Measurements from ENCODE around the gene DYNLT2. TPM values are rescaled to one million over a fixed set of nuclear protein-coding genes. Genes with fewer than 3 reads are reported as not detected.

DYNLT2 gene
- total RNA-seq, 1 experiment from 2014 or later = 1.8 TPM

GRCh38 chr6:169789146-169789943, 38.0 kb upstream of the DYNLT2 start:
- no peaks in the 10 kb centered on the region for H3K9me3 ChIP-seq (ENCODE audit: control insufficient read depth, low read depth, low read length)
- H4K20me1 ChIP-seq (ENCODE audit: control insufficient read depth, insufficient read depth, insufficient read length) = no peaks in the 10 kb centered on the region
- no peak overlapping the region for H2AFZ ChIP-seq (ENCODE audit: low read length)
- no peaks in the 10 kb centered on the region for H3K79me1 ChIP-seq (ENCODE audit: insufficient read depth, low read depth, low read length, poor library complexity, severe bottlenecking)
- Mint-ChIP-seq H3K27ac (no peak overlapping the region), H3K4me3 (peak overlapping the region in 1 of 2 experiments; percentile 75; a peak in 4 of 5 replicates), H3K9me3 (no peaks in the 10 kb centered on the region; a peak in 1 of 5 replicates), H3K36me3 (ENCODE audit: insufficient read depth in 1 of 3, low read depth in 3 of 3) (no peaks in the 10 kb centered on the region), H3K4me1 (peaks cover 20 to 23% of the 10 kb centered on the region in 2 experiments), H3K27me3 (ENCODE audit: low read depth) (peaks cover 42% of the 10 kb centered on the region)
- peaks cover 4% of the 10 kb centered on the region for H3K23me2 ChIP-seq (ENCODE audit: insufficient read length, low read depth, low read length, poor library complexity, severe bottlenecking)
- H3K9ac ChIP-seq (ENCODE audit: extremely low read depth, insufficient read length, low read length) = no peak overlapping the region
- H3T11ph ChIP-seq (ENCODE audit: low read length) = no peak overlapping the region
- no peaks in the 10 kb centered on the region for H3K79me2 ChIP-seq (ENCODE audit: insufficient read depth, low read length)
- no peak overlapping the region for H2BK12ac ChIP-seq (ENCODE audit: insufficient read length, low read depth, low read length)
- H2BK120ac ChIP-seq (ENCODE audit: low read depth, low read length, poor library complexity, severe bottlenecking) = no peak overlapping the region
- no peak overlapping the region for H3K23ac ChIP-seq (ENCODE audit: insufficient read length, low read depth, low read length)
- H3K27me3 ChIP-seq (ENCODE audit: insufficient read depth, low read length) = peaks cover 3% of the 10 kb centered on the region; the same call in 1 of the 2 replicates
- no peak overlapping the region for H4K8ac ChIP-seq (replicated peaks; ENCODE audit: insufficient read length, low read depth, low read length)
- no peaks in the 10 kb centered on the region for H3K4me1 ChIP-seq (ENCODE audit: insufficient read depth, low read length)
- H3K56ac ChIP-seq (ENCODE audit: insufficient read length, low read depth, low read length) = no peak overlapping the region
- H3K27ac ChIP-seq (ENCODE audit: insufficient read length, low read depth, low read length) = no peak overlapping the region
- no peak overlapping the region for H3K4ac ChIP-seq (ENCODE audit: low read depth, low read length)
- H2BK20ac ChIP-seq (ENCODE audit: low read depth, low read length, poor library complexity, severe bottlenecking) = no peak overlapping the region
- no CpG with 5 or more reads among the region's 24 CpGs for WGBS (ENCODE audit: extremely low coverage, insufficient read length, low lambda C conversion rate)
- H3K4me2 ChIP-seq (ENCODE audit: insufficient read depth, insufficient read length, low read length) = peak overlapping the region; percentile 49
- H2BK5ac ChIP-seq (ENCODE audit: insufficient read length, low read length) = no peak overlapping the region
- no peak for TF ChIP-seq CTCF (conservative IDR thresholded peaks at IDR 0.05)
- no peak overlapping the region for H4K5ac ChIP-seq (ENCODE audit: insufficient read length, low read depth, low read length)
- no peak overlapping the region for H3K18ac ChIP-seq (ENCODE audit: insufficient read length, low read depth, low read length)
- H4K91ac ChIP-seq (ENCODE audit: insufficient read length, low read depth, low read length) = no peak overlapping the region
- H2BK15ac ChIP-seq (ENCODE audit: low read depth, low read length) = 0 out of 2 replicates have a peak overlapping the region, but pooled peaks have one; percentile 29
- DNase-seq = peak; percentile 43
- no peak overlapping the region; the same call in 1 of the 2 replicates for H3K14ac ChIP-seq (ENCODE audit: insufficient read depth, low read length)
- no peak overlapping the region for H2AK5ac ChIP-seq (ENCODE audit: insufficient read length, low read length)
